A549 (cell line): ENCODE measurements around the gene STRN3.

Experiments used
- CEBPB ChIP-seq, 2 experiments: fragments of >200 bp in 1 of 2; sonication (Bioruptor Twin) in 1 of 2; formaldehyde crosslinking in 1 of 2; IDR thresholded peaks; 2 replicates each; pipeline ENCODE4 v1.6.1; 2012 to 2016
- CTCF ChIP-seq: fragments of >200 bp; sonication (Bioruptor Twin); formaldehyde crosslinking; IDR thresholded peaks from 3 replicates; pipeline ENCODE4 v1.5.1; 2016
- EP300 ChIP-seq, 2 experiments: fragments of >200 bp; sonication (Bioruptor Twin); formaldehyde crosslinking; IDR thresholded peaks; 2 replicates in 1 of 2; 3 replicates in 1 of 2; pipeline ENCODE4 v1.6.1; 2016 to 2017
- GATA3 ChIP-seq: IDR thresholded peaks from 2 replicates; pipeline ENCODE4 v1.6.1; 2012; ENCODE audit warnings: borderline replicate concordance
- JUN ChIP-seq, 2 experiments: fragments of >200 bp; sonication (Bioruptor Twin); formaldehyde crosslinking; IDR thresholded peaks; 2 replicates in 1 of 2; 3 replicates in 1 of 2; pipeline ENCODE4 v1.6.1; 2016 to 2017
- KDM1A ChIP-seq: fragments of 200-600 bp; sonication (generic); IDR thresholded peaks from 2 replicates; pipeline ENCODE4 v1.6.1; 2016; ENCODE audit warnings: low read depth, mild to moderate bottlenecking
- NR3C1 ChIP-seq: fragments of >200 bp; sonication (Bioruptor Twin); formaldehyde crosslinking; IDR thresholded peaks from 3 replicates; pipeline ENCODE4 v1.6.1; 2017
- POLR2A ChIP-seq: IDR thresholded peaks from 2 replicates; pipeline ENCODE4 v1.6.1; 2012; ENCODE audit warnings: mild to moderate bottlenecking, low read length
- RFX5 ChIP-seq: fragments of 450-650 bp; IDR thresholded peaks from 2 replicates; pipeline ENCODE4 v1.7.1; 2014; ENCODE audit warnings: antibody characterized with exemption, mild to moderate bottlenecking, moderate library complexity
- SMC3 ChIP-seq: fragments of >200 bp; sonication (Bioruptor Twin); formaldehyde crosslinking; IDR thresholded peaks from 3 replicates; pipeline ENCODE4 v1.6.1; 2018; ENCODE audit warnings: inconsistent platforms
- TP53 ChIP-seq: fragments of 250-450 bp; sonication (Bioruptor Pico); IDR thresholded peaks from 2 replicates; pipeline ENCODE4 v1.5.0; 2021; ENCODE audit warnings: mild to moderate bottlenecking, moderate library complexity
- ZC3H11A ChIP-seq: fragments of 450-650 bp; IDR thresholded peaks from 2 replicates; pipeline ENCODE4 v1.6.1; 2014; ENCODE audit warnings: antibody characterized with exemption, mild to moderate bottlenecking

DNA sequence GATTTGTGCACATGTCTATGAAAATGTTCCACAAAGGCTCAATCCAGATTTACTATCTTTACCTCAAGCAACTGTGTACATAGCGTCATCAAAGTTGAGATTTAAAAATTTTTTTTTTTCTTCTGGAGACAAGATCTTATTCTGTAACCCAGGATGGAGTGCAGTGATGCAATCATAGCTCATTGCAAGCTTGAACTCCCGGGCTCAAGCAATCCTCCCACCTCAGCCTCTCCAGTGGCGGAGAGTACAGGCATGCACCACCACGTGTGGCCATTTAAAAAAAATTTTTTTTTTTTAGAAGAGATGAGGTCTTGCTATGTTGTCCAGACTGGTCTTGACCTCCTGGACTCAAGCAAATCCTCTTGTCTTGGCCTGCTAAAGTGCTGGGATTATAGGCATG is 149.5 kb downstream of the STRN3 start:
- no peak for TF ChIP-seq NR3C1
- TF ChIP-seq GATA3 = no peak
- no peak for TF ChIP-seq CTCF
- TF ChIP-seq CEBPB (IDR thresholded peaks at IDR 0.05) = no peak
- no peak for TF ChIP-seq POLR2A
- TF ChIP-seq ZC3H11A = no peak
- TF ChIP-seq RFX5 = no peak
- no peak for TF ChIP-seq EP300 (IDR thresholded peaks at IDR 0.05)
- TF ChIP-seq KDM1A = no peak
- no peak for TF ChIP-seq TP53 (CRISPR knock-in tag)
- no peak for TF ChIP-seq JUN (IDR thresholded peaks at IDR 0.05)
- no peak for TF ChIP-seq SMC3
